H1 (cell line): ENCODE measurements around the gene TSR1. TPM values are rescaled to one million over a fixed set of nuclear protein-coding genes. Genes with fewer than 3 reads are reported as not detected.

Experiments
- CTCF ChIA-PET: fragments of 300-600 bp; sonication (Branson Sonifier 250); formaldehyde crosslinking; loops from one replicate; lab custom pipeline; 2021; ENCODE audit not compliant: partially characterized antibody; lab: Charles Lee
- POLR2A ChIA-PET: fragments of 300-600 bp; sonication (Branson Sonifier 250); formaldehyde crosslinking; loops from one replicate; lab custom pipeline; 2021; ENCODE audit warnings: inconsistent platforms; ENCODE audit not compliant: partially characterized antibody; lab: Charles Lee
- DNase-seq, 2 experiments: peaks; one replicate each; pipeline versions ENCODE4 v3.0.0 to v3.0.0-alpha.2; 2010 to 2022; ENCODE audit warnings: low spot score in 2 of 2, low read depth in 1 of 2, mixed read lengths in 1 of 2
- FAIRE-seq: peaks from 2 replicates; lab custom pipeline; 2011; peaks lifted over from hg19 to GRCh38; lab: Jason Lieb, UNC
- H2AFZ ChIP-seq: 2 replicates; pipeline ENCODE4 v1.8.1; 2012; ENCODE audit warnings: low read length, inconsistent platforms
- H2AK5ac ChIP-seq: 2 replicates; pipeline ENCODE4 v1.6.1; 2013; ENCODE audit warnings: low read depth, low read length
- H2BK120ac ChIP-seq: replicated peaks from 2 replicates; pipeline ENCODE3; 2013; ENCODE audit warnings: low read depth, low read length, inconsistent platforms
- H2BK12ac ChIP-seq: 2 replicates; pipeline ENCODE4 v1.6.1; 2013; ENCODE audit warnings: low read depth, low read length
- H2BK15ac ChIP-seq: 2 replicates; pipeline ENCODE4 v1.6.1; 2013; ENCODE audit warnings: low read length
- H2BK20ac ChIP-seq: 2 replicates; pipeline ENCODE4 v1.6.1; 2013; ENCODE audit warnings: low read length
- H2BK5ac ChIP-seq: 2 replicates; pipeline ENCODE4 v1.6.1; 2013; ENCODE audit warnings: low read depth, low read length
- H3K14ac ChIP-seq: 2 replicates; pipeline ENCODE4 v1.6.1; 2013; ENCODE audit warnings: inconsistent platforms; ENCODE audit not compliant: insufficient read length
- H3K18ac ChIP-seq: 2 replicates; pipeline ENCODE4 v1.6.1; 2013; ENCODE audit warnings: low read length; ENCODE audit errors: extremely low read depth
- H3K23ac ChIP-seq: 2 replicates; pipeline ENCODE4 v1.6.1; 2013; ENCODE audit warnings: inconsistent platforms; ENCODE audit not compliant: insufficient read length
- H3K23me2 ChIP-seq: 2 replicates; pipeline ENCODE4 v1.6.1; 2013; ENCODE audit warnings: low read depth, low read length
- H3K27ac ChIP-seq: 2 replicates; pipeline ENCODE4 v1.6.1; 2011; ENCODE audit warnings: low read depth, low read length, inconsistent platforms
- H3K27me3 ChIP-seq, 4 experiments: replicated peaks in 1 of 4; 1 replicate in 1 of 4; 2 replicates in 3 of 4; pipeline versions ENCODE4 v1.6.1 to v1.8.1; 2011 to 2013; ENCODE audit warnings: low read length in 3 of 4, mild to moderate bottlenecking in 3 of 4, inconsistent platforms in 2 of 4, mixed read lengths in 2 of 4, moderate library complexity in 1 of 4; ENCODE audit not compliant: control insufficient read depth in 3 of 4, insufficient read depth in 3 of 4; ENCODE audit errors: extremely low read depth in 1 of 4
- H3K36me3 ChIP-seq, 4 experiments: 2 replicates each; pipeline versions ENCODE4 v1.6.1 to v1.8.1; 2011 to 2013; ENCODE audit warnings: mild to moderate bottlenecking in 4 of 4, low read length in 3 of 4, moderate library complexity in 2 of 4, control low read depth in 1 of 4, inconsistent platforms in 1 of 4; ENCODE audit not compliant: insufficient read depth in 4 of 4, control insufficient read depth in 2 of 4
- H3K4ac ChIP-seq: replicated peaks from 2 replicates; pipeline ENCODE3; 2013; ENCODE audit warnings: low read length, low read depth, mixed read lengths, inconsistent platforms; ENCODE audit not compliant: insufficient read length
- H3K4me1 ChIP-seq, 4 experiments: replicated peaks in 1 of 4; 1 replicate in 1 of 4; 2 replicates in 3 of 4; pipeline versions ENCODE4 v1.6.1 to v1.8.1; 2011 to 2013; ENCODE audit warnings: low read length in 3 of 4, inconsistent platforms in 2 of 4, mixed read lengths in 1 of 4; ENCODE audit not compliant: insufficient read depth in 4 of 4, control insufficient read depth in 3 of 4
- H3K4me2 ChIP-seq, 2 experiments: 2 replicates each; pipeline versions ENCODE4 v1.6.1 to v1.8.1; 2011 to 2013; ENCODE audit warnings: low read depth in 2 of 2, low read length in 2 of 2, control low read depth in 1 of 2, inconsistent platforms in 1 of 2, mild to moderate bottlenecking in 1 of 2; ENCODE audit not compliant: insufficient read depth in 1 of 2
- H3K4me3 ChIP-seq, 4 experiments: fragments of 200-600, 300-600 bp in 1 of 4; sonication (generic), shearing (Covaris generic), sonication (Bioruptor Twin) in 1 of 4; 2 replicates each; pipeline versions ENCODE4 v1.5.1 to v1.8.1; 2011 to 2016; ENCODE audit warnings: low read length in 4 of 4, low read depth in 3 of 4, control low read depth in 2 of 4, inconsistent platforms in 2 of 4, mild to moderate bottlenecking in 2 of 4, mixed read lengths in 1 of 4, moderate library complexity in 1 of 4; ENCODE audit not compliant: insufficient read depth in 2 of 4; ENCODE audit errors: extremely low read depth in 1 of 4
- H3K56ac ChIP-seq: replicated peaks from 2 replicates; pipeline ENCODE3; 2013; ENCODE audit warnings: low read depth, mild to moderate bottlenecking, mixed read lengths, low read length, inconsistent platforms; ENCODE audit not compliant: insufficient read length
- H3K79me1 ChIP-seq: 2 replicates; pipeline ENCODE4 v1.6.1; 2013; ENCODE audit warnings: low read depth, low read length, control low read depth
- H3K79me2 ChIP-seq, 2 experiments: 2 replicates each; pipeline versions ENCODE4 v1.6.1 to v1.8.1; 2012 to 2013; ENCODE audit warnings: low read length in 2 of 2, mild to moderate bottlenecking in 2 of 2, inconsistent platforms in 1 of 2; ENCODE audit not compliant: insufficient read depth in 2 of 2, control insufficient read depth in 1 of 2
- H3K9ac ChIP-seq, 4 experiments: replicated peaks in 1 of 4; 1 replicate in 1 of 4; 2 replicates in 3 of 4; pipeline versions ENCODE4 v1.6.1 to v1.8.1; 2011 to 2013; ENCODE audit warnings: low read depth in 3 of 4, low read length in 3 of 4, control low read depth in 2 of 4, mild to moderate bottlenecking in 2 of 4, moderate library complexity in 2 of 4, inconsistent platforms in 1 of 4; ENCODE audit errors: extremely low read depth in 1 of 4
- H3K9me3 ChIP-seq, 2 experiments: 2 replicates each; pipeline versions ENCODE4 v1.6.1 to v1.8.1; 2012 to 2013; ENCODE audit warnings: mild to moderate bottlenecking in 2 of 2, moderate library complexity in 2 of 2, control low read depth in 1 of 2, inconsistent platforms in 1 of 2, low read depth in 1 of 2, low read length in 1 of 2, mixed read lengths in 1 of 2; ENCODE audit not compliant: insufficient read depth in 2 of 2
- H4K20me1 ChIP-seq, 2 experiments: replicated peaks in 1 of 2; 2 replicates each; pipeline versions ENCODE3 to v1.8.1; 2011 to 2013; ENCODE audit warnings: inconsistent platforms in 2 of 2, low read length in 2 of 2, mild to moderate bottlenecking in 1 of 2; ENCODE audit not compliant: insufficient read depth in 2 of 2, control insufficient read depth in 1 of 2
- H4K5ac ChIP-seq: 2 replicates; pipeline ENCODE4 v1.6.1; 2013; ENCODE audit warnings: low read length, low read depth, mixed read lengths, inconsistent platforms; ENCODE audit not compliant: insufficient read length
- H4K8ac ChIP-seq: 2 replicates; pipeline ENCODE4 v1.8.0; 2013; ENCODE audit warnings: mild to moderate bottlenecking, moderate library complexity, low read length, inconsistent platforms; ENCODE audit not compliant: insufficient read depth; ENCODE audit errors: extremely low read depth
- H4K91ac ChIP-seq: replicated peaks from 2 replicates; pipeline ENCODE3; 2013; ENCODE audit warnings: low read length, mixed read lengths, inconsistent platforms; ENCODE audit not compliant: insufficient read length
- BCL11A ChIP-seq, 2 experiments: IDR thresholded peaks; one replicate each; pipeline ENCODE4 v1.6.1; 2011; ENCODE audit warnings: low read depth in 2 of 2, low read length in 2 of 2, mild to moderate bottlenecking in 2 of 2
- CEBPB ChIP-seq: IDR thresholded peaks from 2 replicates; pipeline ENCODE4 v1.6.1; 2012; ENCODE audit warnings: low read depth, low read length
- E2F6 ChIP-seq: IDR thresholded peaks from 2 replicates; pipeline ENCODE4 v1.6.1; 2012; ENCODE audit warnings: inconsistent platforms
- GTF2F1 ChIP-seq: IDR thresholded peaks from 2 replicates; pipeline ENCODE4 v1.6.1; 2012; ENCODE audit warnings: low read depth, low read length, improper control_type of control experiment, borderline replicate concordance
- JUN ChIP-seq: IDR thresholded peaks from 2 replicates; pipeline ENCODE4 v1.6.1; 2011; ENCODE audit warnings: low read depth, mild to moderate bottlenecking, improper control_type of control experiment, low read length
- KDM5A ChIP-seq: fragments of 200-600 bp; IDR thresholded peaks from 2 replicates; pipeline ENCODE4 v1.7.1; 2012; ENCODE audit warnings: mild to moderate bottlenecking, low read length, inconsistent platforms, mixed read lengths
- NANOG ChIP-seq: IDR thresholded peaks from 2 replicates; pipeline ENCODE4 v1.6.1; 2011; ENCODE audit warnings: low read length, low read depth, mild to moderate bottlenecking, inconsistent platforms; ENCODE audit not compliant: insufficient read depth, poor library complexity, severe bottlenecking
- POLR2AphosphoS5 ChIP-seq: IDR thresholded peaks from 2 replicates; pipeline ENCODE4 v1.6.1; 2011; ENCODE audit warnings: low read depth, low read length
- RAD21 ChIP-seq, 2 experiments: IDR thresholded peaks in 1 of 2; conservative IDR thresholded peaks in 1 of 2; 2 replicates each; pipeline ENCODE4 v1.6.1; 2011; ENCODE audit warnings: low read depth in 2 of 2, low read length in 2 of 2, improper control_type of control experiment in 1 of 2, inconsistent platforms in 1 of 2, mild to moderate bottlenecking in 1 of 2, moderate library complexity in 1 of 2
- RXRA ChIP-seq: IDR thresholded peaks from 2 replicates; pipeline ENCODE4 v1.6.1; 2011; ENCODE audit warnings: low read depth, mild to moderate bottlenecking, low read length, moderate library complexity; ENCODE audit not compliant: insufficient read depth
- SIRT6 ChIP-seq: IDR thresholded peaks from one replicate; pipeline ENCODE4 v1.7.1; 2012; ENCODE audit warnings: low read length, inconsistent platforms
- TAF7 ChIP-seq: optimal IDR thresholded peaks from 2 replicates; pipeline ENCODE3; 2011; ENCODE audit warnings: low read depth, mild to moderate bottlenecking, inconsistent platforms, low read length, moderate library complexity, borderline replicate concordance
- YY1 ChIP-seq: IDR thresholded peaks from 2 replicates; pipeline ENCODE4 v1.6.1; 2011; ENCODE audit warnings: low read depth, mild to moderate bottlenecking, low read length
- WGBS, 2 experiments: shearing (Covaris generic) in 1 of 2; methylation state at CpG; one replicate each; pipeline versions ENCODE4 v1.1.6 to v1.1.7; 2013 to 2015; ENCODE audit warnings: low lambda C conversion rate in 2 of 2, mixed read lengths in 2 of 2, inconsistent platforms in 1 of 2, low coverage in 1 of 2, missing lambda C conversion rate in 1 of 2; ENCODE audit not compliant: insufficient replicate concordance in 2 of 2, insufficient coverage in 1 of 2, insufficient read length in 1 of 2; ENCODE audit errors: extremely low coverage in 1 of 2, missing lambda C conversion rate in 1 of 2; 5-methylcytosine and 5-hydroxymethylcytosine counted together
- polyA plus RNA-seq, 7 experiments: library from polyadenylated mRNA; depleted of rRNA in 3 of 7; stranded (reverse) in 5 of 7; unstranded in 2 of 7; fragments of >200 nt in 5 of 7; fragments of 200-250 nt in 2 of 7; gene quantifications; 1 replicate in 5 of 7; 2 replicates in 1 of 7; 4 replicates in 1 of 7; pipeline versions ENCODE4 v1.2.1 to v1.2.3, GENCODE V29; 2011 to 2013; ENCODE audit warnings: missing spikeins in 2 of 7, mixed read lengths in 2 of 7
- total RNA-seq: library from RNA; stranded (reverse); fragmentation: NEBNext Ultra II Directional; extraction: Animal tissue kit (Norgen Biotek cat#: 25700); gene quantifications from 2 replicates; pipeline ENCODE4 v1.2.1, GENCODE V29; 2021

The TSR1 gene
- total and polyA plus RNA-seq, 2 of the 8 experiments (the other 6 are each of a cell fraction or from before 2014, with no cell fraction given), result 14.5 to 69.7 TPM

GRCh38 chr17:2289878-2290478 lies 46.3 kb downstream of the TSR1 start:
- FAIRE-seq, result no peak
- H3K56ac ChIP-seq, result no peak overlapping the region
- 0 out of 4 replicates have a peak, but pooled peaks cover 0 to 4% of the 10 kb centered on the region in 2 experiments for H3K79me2 ChIP-seq
- no peak overlapping the region for H3K4ac ChIP-seq
- no peak overlapping the region for H2AK5ac ChIP-seq
- no peak overlapping the region for H4K91ac ChIP-seq
- peaks cover 0 to 4% of the 10 kb centered on the region in 2 experiments for H4K20me1 ChIP-seq
- no peaks in the 10 kb centered on the region for H3K79me1 ChIP-seq
- ChIA-PET POLR2A (no interaction called here), CTCF (interaction anchor here (0.7 kb wide), 1 partner anchor 75 kb away, joined by 3 read pairs; no protein-coding TSS in a partner anchor)
- H3K4me1 ChIP-seq, result no peaks in the 10 kb centered on the region
- WGBS, 2 experiments, result 96% methylated on average over 5 of the region's 5 CpGs; no CpG with 5 or more reads in 1 of the 2 experiments
- H2AFZ ChIP-seq, result no peak overlapping the region
- no peak overlapping the region for H2BK20ac ChIP-seq
- H3K14ac ChIP-seq, result no peak overlapping the region
- H3K36me3 ChIP-seq, result peaks cover 0 to 44% (median 20%) of the 10 kb centered on the region in 4 experiments
- DNase-seq, result no peak
- no peak overlapping the region for H3K4me3 ChIP-seq
- no peak overlapping the region for H3K9ac ChIP-seq
- no peak overlapping the region for H3K18ac ChIP-seq
- H3K4me2 ChIP-seq, result no peak overlapping the region
- no peak overlapping the region for H3K27ac ChIP-seq
- H3K23me2 ChIP-seq, result peaks cover 2% of the 10 kb centered on the region; the same call in 1 of the 2 replicates
- no peaks in the 10 kb centered on the region for H3K27me3 ChIP-seq
- H2BK120ac ChIP-seq, result no peak overlapping the region
- no peak overlapping the region for H4K5ac ChIP-seq
- no peak overlapping the region for H2BK5ac ChIP-seq
- no peak overlapping the region for H2BK12ac ChIP-seq
- no peak overlapping the region for H4K8ac ChIP-seq
- H2BK15ac ChIP-seq, result no peak overlapping the region
- H3K23ac ChIP-seq, result no peak overlapping the region
- H3K9me3 ChIP-seq, result no peaks in the 10 kb centered on the region
- no peak for TF ChIP-seq CEBPB
- TF ChIP-seq YY1, result no peak
- TF ChIP-seq JUN, result no peak
- TF ChIP-seq RAD21 (IDR thresholded peaks at IDR 0.05 in 1 of 2, conservative IDR thresholded peaks at IDR 0.05 in 1 of 2; ENCODE audit: low read depth in 2 of 2, low read length in 2 of 2), result no peak
- TF ChIP-seq BCL11A (IDR thresholded peaks at IDR 0.05; ENCODE audit: low read depth in 2 of 2, low read length in 2 of 2), result no peak
- TF ChIP-seq TAF7, result no peak
- TF ChIP-seq GTF2F1, result no peak
- TF ChIP-seq KDM5A, result no peak
- TF ChIP-seq POLR2AphosphoS5, result no peak
- no peak for TF ChIP-seq RXRA
- no peak for TF ChIP-seq SIRT6
- TF ChIP-seq E2F6, result no peak
- no peak for TF ChIP-seq NANOG
